Measurements from ENCODE around the gene TTN.

DNA sequence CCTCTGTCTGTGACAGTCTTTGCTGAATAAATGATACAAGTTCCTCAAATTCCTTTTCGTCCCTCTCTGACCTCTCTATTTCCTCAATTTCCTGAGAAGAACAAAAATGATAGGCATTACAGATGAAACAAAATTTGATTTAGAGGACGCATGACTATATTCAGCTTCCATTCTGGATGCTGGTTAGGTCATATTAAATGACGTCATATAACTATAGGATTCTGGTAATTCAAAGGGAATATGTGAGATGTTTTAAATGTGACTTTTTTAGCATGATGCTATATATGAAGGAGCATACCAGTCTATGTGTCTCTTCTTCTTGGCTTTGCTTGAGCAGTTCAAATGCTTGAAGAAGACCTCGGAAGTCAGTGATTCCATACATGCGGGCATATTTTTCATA, 102.3 kb downstream of the TTN start:
- TF ChIP-seq, protein P1, sequence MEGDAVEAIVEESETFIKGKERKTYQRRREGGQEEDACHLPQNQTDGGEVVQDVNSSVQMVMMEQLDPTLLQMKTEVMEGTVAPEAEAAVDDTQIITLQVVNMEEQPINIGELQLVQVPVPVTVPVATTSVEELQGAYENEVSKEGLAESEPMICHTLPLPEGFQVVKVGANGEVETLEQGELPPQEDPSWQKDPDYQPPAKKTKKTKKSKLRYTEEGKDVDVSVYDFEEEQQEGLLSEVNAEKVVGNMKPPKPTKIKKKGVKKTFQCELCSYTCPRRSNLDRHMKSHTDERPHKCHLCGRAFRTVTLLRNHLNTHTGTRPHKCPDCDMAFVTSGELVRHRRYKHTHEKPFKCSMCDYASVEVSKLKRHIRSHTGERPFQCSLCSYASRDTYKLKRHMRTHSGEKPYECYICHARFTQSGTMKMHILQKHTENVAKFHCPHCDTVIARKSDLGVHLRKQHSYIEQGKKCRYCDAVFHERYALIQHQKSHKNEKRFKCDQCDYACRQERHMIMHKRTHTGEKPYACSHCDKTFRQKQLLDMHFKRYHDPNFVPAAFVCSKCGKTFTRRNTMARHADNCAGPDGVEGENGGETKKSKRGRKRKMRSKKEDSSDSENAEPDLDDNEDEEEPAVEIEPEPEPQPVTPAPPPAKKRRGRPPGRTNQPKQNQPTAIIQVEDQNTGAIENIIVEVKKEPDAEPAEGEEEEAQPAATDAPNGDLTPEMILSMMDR (IDR thresholded peaks at IDR 0.05) = no peak
- TF ChIP-seq POLR2A (IDR thresholded peaks at IDR 0.05) (no peak), EP300 (IDR thresholded peaks at IDR 0.05) (no peak)

All from ovary (tissue), 3 donors.